WTC11 (cell line): Measurements from ENCODE around the gene CELF2. TPM values are rescaled to one million over a fixed set of nuclear protein-coding genes. Genes with fewer than 3 reads are reported as not detected.

ENCODE experiments used
- ATAC-seq: fragments of 200-7000 bp; cut with Tn5 transposase; 2 replicates; pipeline ENCODE4 v1.10.0; 2021; ENCODE audit warnings: mild to moderate bottlenecking, moderate library complexity
- CTCF ChIA-PET: fragments of 300-600 bp; sonication (Branson Sonifier 250); formaldehyde crosslinking; loops from one replicate; lab custom pipeline; 2021; ENCODE audit warnings: antibody characterized with exemption; lab: Charles Lee
- POLR2A ChIA-PET: fragments of 350-600 bp; sonication (Branson Sonifier 250); formaldehyde crosslinking; loops from one replicate; lab custom pipeline; 2021; ENCODE audit warnings: antibody characterized with exemption; lab: Charles Lee
- DNase-seq: peaks from one replicate; pipeline ENCODE4 v3.0.0; 2021; ENCODE audit warnings: low spot score
- H3K27ac Mint-ChIP-seq: 2 replicates; pipeline ENCODE4 v1.8.0; 2021; ENCODE audit warnings: mixed read lengths
- H3K27me3 Mint-ChIP-seq: 2 replicates; pipeline ENCODE4 v1.8.0; 2021; ENCODE audit warnings: low read depth, mild to moderate bottlenecking, moderate library complexity, mixed read lengths
- H3K36me3 Mint-ChIP-seq: 2 replicates; pipeline ENCODE4 v1.8.0; 2021; ENCODE audit warnings: mixed read lengths
- H3K4me1 Mint-ChIP-seq: 2 replicates; pipeline ENCODE4 v1.8.0; 2022; ENCODE audit warnings: mixed read lengths
- H3K4me3 Mint-ChIP-seq: 2 replicates; pipeline ENCODE4 v1.8.0; 2021; ENCODE audit warnings: mild to moderate bottlenecking, moderate library complexity, mixed read lengths
- H3K9me3 Mint-ChIP-seq: 2 replicates; pipeline ENCODE4 v1.8.0; 2021; ENCODE audit warnings: mixed read lengths
- CBFB ChIP-seq: sonication (generic); formaldehyde crosslinking; IDR thresholded peaks from 2 replicates; pipeline ENCODE4 v1.8.1; 2022; ENCODE audit warnings: mild to moderate bottlenecking, low read depth, missing genetic modification reagents
- CREB1 ChIP-seq: sonication (generic); formaldehyde crosslinking; IDR thresholded peaks from 2 replicates; pipeline ENCODE4 v1.8.0; 2023; ENCODE audit warnings: mild to moderate bottlenecking, missing genetic modification reagents
- ELF4 ChIP-seq: sonication (generic); formaldehyde crosslinking; IDR thresholded peaks from 2 replicates; pipeline ENCODE4 v1.8.1; 2022; ENCODE audit warnings: low read depth, mild to moderate bottlenecking, moderate library complexity, missing genetic modification reagents
- EMX1 ChIP-seq: fragments of 250-450 bp; sonication (Bioruptor Pico); IDR thresholded peaks from 2 replicates; pipeline ENCODE4 v1.8.0; 2021; ENCODE audit warnings: mild to moderate bottlenecking
- ESRRA ChIP-seq: sonication (generic); formaldehyde crosslinking; IDR thresholded peaks from 2 replicates; pipeline ENCODE4 v1.8.1; 2022; ENCODE audit warnings: mild to moderate bottlenecking, missing genetic modification reagents, borderline replicate concordance
- ETV6 ChIP-seq: sonication (generic); formaldehyde crosslinking; IDR thresholded peaks from 2 replicates; pipeline ENCODE4 v1.8.1; 2022; ENCODE audit warnings: mild to moderate bottlenecking, missing genetic modification reagents
- FOXJ3 ChIP-seq: sonication (generic); formaldehyde crosslinking; IDR thresholded peaks from 2 replicates; pipeline ENCODE4 v1.9.0; 2021; ENCODE audit warnings: missing genetic modification reagents, mild to moderate bottlenecking, borderline replicate concordance
- FOXK1 ChIP-seq: sonication (generic); formaldehyde crosslinking; IDR thresholded peaks from 2 replicates; pipeline ENCODE4 v1.8.0; 2022; ENCODE audit warnings: mild to moderate bottlenecking, moderate library complexity, missing genetic modification reagents
- GABPB1 ChIP-seq: sonication (generic); formaldehyde crosslinking; IDR thresholded peaks from 2 replicates; pipeline ENCODE4 v1.8.1; 2023; ENCODE audit warnings: mild to moderate bottlenecking, missing genetic modification reagents
- HMGA2 ChIP-seq: fragments of 250-450 bp; sonication (Bioruptor Pico); IDR thresholded peaks from 2 replicates; pipeline ENCODE4 v1.4.0; 2021; ENCODE audit warnings: mild to moderate bottlenecking, moderate library complexity
- MLX ChIP-seq: sonication (generic); formaldehyde crosslinking; IDR thresholded peaks from 2 replicates; pipeline ENCODE4 v1.8.1; 2023; ENCODE audit warnings: mild to moderate bottlenecking, missing genetic modification reagents, moderate library complexity
- MXD4 ChIP-seq: fragments of 250-450 bp; sonication (Bioruptor Pico); IDR thresholded peaks from 2 replicates; pipeline ENCODE4 v1.8.0; 2021; ENCODE audit warnings: mild to moderate bottlenecking, moderate library complexity, borderline replicate concordance
- MYBL2 ChIP-seq: sonication (generic); formaldehyde crosslinking; IDR thresholded peaks from 2 replicates; pipeline ENCODE4 v1.8.1; 2023; ENCODE audit warnings: mild to moderate bottlenecking, moderate library complexity, missing genetic modification reagents
- RORB ChIP-seq: fragments of 250-450 bp; sonication (Bioruptor Pico); IDR thresholded peaks from 2 replicates; pipeline ENCODE4 v1.9.0; 2021; ENCODE audit warnings: mild to moderate bottlenecking
- TCF7 ChIP-seq: sonication (generic); formaldehyde crosslinking; IDR thresholded peaks from 2 replicates; pipeline ENCODE4 v1.8.0; 2022; ENCODE audit warnings: mild to moderate bottlenecking, low read depth, missing genetic modification reagents, moderate library complexity
- USF2 ChIP-seq: sonication (generic); formaldehyde crosslinking; IDR thresholded peaks from 2 replicates; pipeline ENCODE4 v1.8.1; 2023; ENCODE audit warnings: mild to moderate bottlenecking, missing genetic modification reagents, moderate library complexity
- ZBTB43 ChIP-seq: sonication (generic); formaldehyde crosslinking; IDR thresholded peaks from 2 replicates; pipeline ENCODE4 v1.8.1; 2023; ENCODE audit warnings: mild to moderate bottlenecking, missing genetic modification reagents
- ZNF121 ChIP-seq: sonication (generic); formaldehyde crosslinking; IDR thresholded peaks from 2 replicates; pipeline ENCODE4 v1.8.0; 2023; ENCODE audit warnings: missing genetic modification reagents
- ZNF138 ChIP-seq: sonication (generic); formaldehyde crosslinking; conservative IDR thresholded peaks from 2 replicates; pipeline ENCODE4 v1.8.1; 2022; ENCODE audit warnings: mild to moderate bottlenecking, moderate library complexity, missing genetic modification reagents
- ZNF263 ChIP-seq: sonication (generic); formaldehyde crosslinking; IDR thresholded peaks from 2 replicates; pipeline ENCODE4 v1.8.1; 2022; ENCODE audit warnings: low read depth, mild to moderate bottlenecking, moderate library complexity, missing genetic modification reagents
- ZNF512 ChIP-seq: sonication (generic); formaldehyde crosslinking; IDR thresholded peaks from 2 replicates; pipeline ENCODE4 v1.8.1; 2022; ENCODE audit warnings: missing genetic modification reagents, borderline replicate concordance
- ZSCAN18 ChIP-seq: fragments of 250-450 bp; sonication (Bioruptor Pico); IDR thresholded peaks from 2 replicates; pipeline ENCODE4 v2.1.2; 2022; ENCODE audit warnings: mild to moderate bottlenecking, moderate library complexity
- total RNA-seq: library from RNA; stranded (reverse); gene quantifications from 3 replicates; pipeline ENCODE4 v1.2.3, GENCODE V29; 2021

CELF2 gene
- total RNA-seq, 1 experiment from 2014 or later, result 24.6 TPM

- POLR2A ChIA-PET, result no interaction called here
- DNase-seq (no peak), ATAC-seq (no peak)
- Mint-ChIP-seq H3K27me3 (no peaks in the 10 kb centered on the region), H3K9me3 (peaks cover 27% of the 10 kb centered on the region), H3K36me3 (peaks cover 31% of the 10 kb centered on the region), H3K4me3 (no peak overlapping the region), H3K27ac (no peak overlapping the region), H3K4me1 (no peaks in the 10 kb centered on the region)
- CTCF ChIA-PET, result no interaction called here
- TF ChIP-seq HMGA2 (no peak), USF2 (no peak), GABPB1 (CRISPR knock-in tag) (no peak), ESRRA (CRISPR knock-in tag) (no peak), ZNF512 (no peak), ZSCAN18 (CRISPR knock-in tag) (no peak)
Observed at GRCh38 chr10:11313463-11313862, 295.8 kb downstream of the CELF2 start.

- TF ChIP-seq ETV6, result no peak
- no peak for TF ChIP-seq RORB (CRISPR knock-in tag)
- TF ChIP-seq FOXJ3 (CRISPR knock-in tag), result no peak
- no peak for TF ChIP-seq FOXK1 (CRISPR knock-in tag)
- TF ChIP-seq ZNF138 (CRISPR knock-in tag), result no peak
- no peak for TF ChIP-seq CBFB
- TF ChIP-seq CREB1 (CRISPR knock-in tag), result no peak
- TF ChIP-seq ZNF121, result no peak
- no peak for TF ChIP-seq ZNF263 (CRISPR knock-in tag)
- TF ChIP-seq MXD4, result no peak
- no peak for TF ChIP-seq TCF7 (CRISPR knock-in tag)
- no peak for TF ChIP-seq MLX (CRISPR knock-in tag)
- no peak for TF ChIP-seq EMX1 (CRISPR knock-in tag)
- TF ChIP-seq MYBL2 (CRISPR knock-in tag), result no peak
- TF ChIP-seq ZBTB43, result no peak
- TF ChIP-seq ELF4 (CRISPR knock-in tag), result no peak
- TF ChIP-seq ZNF512, result no peak
- ChIA-PET POLR2A (no interaction called here), CTCF (interaction anchor here (1.6 kb wide), 1 partner anchor 10 kb away, joined by 4 read pairs; no protein-coding TSS in a partner anchor)
- Mint-ChIP-seq H3K27ac (peak overlapping the region; percentile 34; the same call in 1 of the 2 replicates), H3K4me1 (no peaks in the 10 kb centered on the region), H3K9me3 (no peaks in the 10 kb centered on the region), H3K27me3 (no peaks in the 10 kb centered on the region), H3K36me3 (peaks cover 12% of the 10 kb centered on the region), H3K4me3 (no peak overlapping the region)
- ATAC-seq (no peak), DNase-seq (no peak)
Observed at GRCh38 chr10:11317936-11318670, 300.4 kb downstream of the CELF2 start.
